ENCODE data around the gene DAP.

The DAP gene

DNA sequence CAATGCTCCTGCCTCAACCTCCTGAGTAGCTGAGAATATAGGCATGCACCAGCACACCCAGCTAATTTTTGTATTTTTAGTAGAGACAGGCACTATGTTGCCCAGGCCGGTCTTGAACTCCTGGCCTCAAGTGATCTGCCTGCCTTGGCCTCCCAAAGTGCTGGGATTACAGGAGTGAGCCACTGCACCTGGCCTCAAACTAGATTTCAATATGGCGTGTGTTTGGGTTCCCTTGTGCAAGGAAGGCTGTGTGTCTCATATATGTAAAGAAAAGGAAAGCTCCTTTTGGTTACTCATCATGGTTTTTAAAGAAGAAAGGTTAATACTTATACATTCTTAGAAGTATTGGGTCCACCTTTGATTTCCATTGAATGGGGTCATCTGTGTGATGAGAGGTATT lies 126.5 kb downstream of the DAP start:
- TF ChIP-seq, protein P1, sequence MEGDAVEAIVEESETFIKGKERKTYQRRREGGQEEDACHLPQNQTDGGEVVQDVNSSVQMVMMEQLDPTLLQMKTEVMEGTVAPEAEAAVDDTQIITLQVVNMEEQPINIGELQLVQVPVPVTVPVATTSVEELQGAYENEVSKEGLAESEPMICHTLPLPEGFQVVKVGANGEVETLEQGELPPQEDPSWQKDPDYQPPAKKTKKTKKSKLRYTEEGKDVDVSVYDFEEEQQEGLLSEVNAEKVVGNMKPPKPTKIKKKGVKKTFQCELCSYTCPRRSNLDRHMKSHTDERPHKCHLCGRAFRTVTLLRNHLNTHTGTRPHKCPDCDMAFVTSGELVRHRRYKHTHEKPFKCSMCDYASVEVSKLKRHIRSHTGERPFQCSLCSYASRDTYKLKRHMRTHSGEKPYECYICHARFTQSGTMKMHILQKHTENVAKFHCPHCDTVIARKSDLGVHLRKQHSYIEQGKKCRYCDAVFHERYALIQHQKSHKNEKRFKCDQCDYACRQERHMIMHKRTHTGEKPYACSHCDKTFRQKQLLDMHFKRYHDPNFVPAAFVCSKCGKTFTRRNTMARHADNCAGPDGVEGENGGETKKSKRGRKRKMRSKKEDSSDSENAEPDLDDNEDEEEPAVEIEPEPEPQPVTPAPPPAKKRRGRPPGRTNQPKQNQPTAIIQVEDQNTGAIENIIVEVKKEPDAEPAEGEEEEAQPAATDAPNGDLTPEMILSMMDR (IDR thresholded peaks at IDR 0.05; ENCODE audit: insufficient read depth, low read depth, low read length, missing control alignments), result no peak
- DNase-seq (ENCODE audit: low read depth), result no peak
- H3K4me3 ChIP-seq (ENCODE audit: low read depth, low read length), result peak overlapping the region; percentile 47

DNA sequence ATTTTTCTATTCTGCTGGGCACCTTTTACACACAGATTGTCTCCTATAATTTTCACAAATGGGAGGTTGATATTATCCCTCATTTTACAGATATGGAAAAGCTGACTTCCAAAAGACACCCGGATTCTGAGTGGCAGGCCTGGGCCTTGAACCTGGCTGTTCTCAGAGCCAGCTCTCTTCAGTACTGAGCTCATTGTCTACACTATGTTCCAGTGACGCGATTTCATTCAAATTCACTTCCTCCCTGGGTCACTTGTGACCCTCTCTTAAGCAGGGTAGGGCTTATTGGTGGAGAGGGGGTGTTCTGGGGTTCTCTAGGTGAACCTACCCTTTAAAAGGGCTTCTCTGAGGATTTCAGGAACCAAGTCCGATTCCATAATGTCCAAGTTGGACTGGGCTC lies 127.0 kb downstream of the DAP start:
- DNase-seq (ENCODE audit: low read depth), result peak; percentile 66
- peak overlapping the region; percentile 47 for H3K4me3 ChIP-seq (ENCODE audit: low read depth, low read length)
- TF ChIP-seq, protein P1 (IDR thresholded peaks at IDR 0.05; ENCODE audit: insufficient read depth, low read depth, low read length, missing control alignments), result no peak

DNA sequence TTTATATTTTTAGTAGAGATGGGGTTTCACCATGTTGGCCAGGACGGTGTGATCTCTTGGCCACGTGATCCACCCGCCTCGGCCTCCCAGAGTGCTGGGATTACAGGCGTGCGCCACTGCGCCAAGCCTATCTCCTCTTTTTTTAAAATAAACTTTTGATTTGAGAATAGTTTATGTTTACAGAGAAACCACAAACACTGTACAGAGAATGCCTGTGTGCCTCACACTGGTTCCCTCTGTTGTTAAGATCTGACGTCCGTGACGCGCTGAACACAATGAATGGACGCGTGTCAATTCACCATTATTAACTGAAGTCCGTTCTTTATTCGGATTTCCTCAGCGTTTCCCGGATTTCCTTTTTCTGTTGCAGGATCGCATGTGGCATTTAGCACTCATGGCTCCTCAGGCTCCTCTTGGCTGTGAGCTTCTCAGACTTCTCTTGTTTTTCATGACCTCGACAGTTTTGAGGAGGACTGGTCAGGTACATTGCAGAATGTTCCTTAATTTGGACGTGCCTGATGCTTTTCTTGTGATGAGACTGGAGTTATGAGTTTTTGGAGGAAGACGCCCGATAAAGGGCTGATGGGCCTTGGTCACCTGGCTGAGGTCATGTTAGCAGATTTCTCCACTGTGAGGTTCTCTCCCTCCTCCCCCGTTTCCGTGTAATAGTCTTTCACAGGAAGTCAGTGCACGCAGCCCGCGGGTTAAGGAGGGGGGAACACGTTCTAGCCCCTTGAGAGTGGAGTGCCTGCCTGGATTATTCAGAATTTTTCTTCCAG lies 127.6 kb downstream of the DAP start:
- peak overlapping the region; percentile 47 for H3K4me3 ChIP-seq (ENCODE audit: low read depth, low read length)
- TF ChIP-seq, protein P1 (IDR thresholded peaks at IDR 0.05; ENCODE audit: insufficient read depth, low read depth, low read length, missing control alignments), result no peak
- DNase-seq (ENCODE audit: low read depth), result peak; percentile 82

DNA sequence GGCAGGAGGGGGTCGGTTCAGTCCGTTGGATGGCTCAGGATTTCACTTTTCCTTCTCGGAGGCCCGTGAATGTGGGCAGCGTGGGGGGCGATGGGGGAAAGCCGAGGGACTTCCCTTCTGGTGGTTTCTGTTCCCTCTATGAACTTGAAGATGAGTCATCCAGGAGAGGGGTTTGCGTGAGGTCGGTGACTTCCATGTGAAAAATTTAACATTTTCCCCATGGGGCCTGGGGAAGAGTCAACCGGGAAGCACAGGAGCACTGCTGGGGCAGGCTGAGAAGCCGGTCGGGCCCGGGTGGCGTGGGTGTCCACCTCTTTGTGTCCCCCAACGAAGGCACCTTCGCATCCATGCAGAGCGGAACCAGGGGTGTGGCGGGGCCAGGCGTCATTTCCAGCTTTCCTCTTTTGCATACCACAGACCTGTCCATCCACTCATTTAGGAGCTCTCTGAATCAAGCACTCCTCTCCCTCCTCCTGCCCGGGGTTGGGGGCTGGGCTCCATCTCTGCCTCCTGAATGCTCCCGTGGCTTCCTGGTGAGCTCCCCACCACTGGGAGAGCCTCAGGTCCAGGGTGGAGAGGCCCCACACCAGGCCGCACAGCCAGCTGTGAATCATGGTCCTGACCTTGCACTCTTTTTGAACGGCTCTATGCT lies 128.8 kb downstream of the DAP start:
- DNase-seq (ENCODE audit: low read depth), result peak; percentile 96
- TF ChIP-seq, protein P1 (IDR thresholded peaks at IDR 0.05; ENCODE audit: insufficient read depth, low read depth, low read length, missing control alignments), result no peak
- peak overlapping the region; percentile 59 for H3K4me3 ChIP-seq (ENCODE audit: low read depth, low read length)

DNA sequence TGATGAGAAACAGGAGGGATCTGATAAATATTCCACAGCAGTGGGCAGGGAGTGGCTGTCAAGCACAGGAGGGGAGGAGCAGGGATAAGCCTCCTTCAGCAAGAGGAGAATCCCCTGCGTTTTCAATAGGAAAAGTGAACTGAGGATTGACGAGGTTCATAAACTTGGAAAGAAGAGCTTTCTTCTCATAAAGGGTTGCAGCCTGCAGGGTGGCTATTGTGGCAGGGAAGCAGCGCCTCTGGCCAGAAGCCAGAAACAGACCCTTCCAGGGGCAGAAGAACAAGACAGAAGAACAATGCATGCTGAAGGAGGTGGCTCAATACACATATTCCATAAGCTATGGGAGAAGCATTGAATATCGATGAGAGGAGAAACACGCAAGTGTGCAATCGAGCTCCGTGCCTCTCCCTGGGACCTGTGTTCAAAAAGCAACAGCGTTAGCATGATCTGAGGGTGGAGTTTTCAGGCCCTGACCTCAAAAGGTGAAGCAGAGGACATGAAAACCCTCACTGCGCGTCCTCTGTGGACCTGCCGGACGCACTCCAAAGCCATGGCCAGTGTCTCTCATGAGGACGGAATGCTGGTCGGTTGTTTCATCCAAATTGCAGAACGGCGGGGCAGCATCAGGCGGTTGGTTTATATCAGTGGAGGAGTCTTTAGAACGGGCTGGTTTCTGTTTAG lies 129.6 kb downstream of the DAP start:
- DNase-seq (ENCODE audit: low read depth), result peak; percentile 78

DNA sequence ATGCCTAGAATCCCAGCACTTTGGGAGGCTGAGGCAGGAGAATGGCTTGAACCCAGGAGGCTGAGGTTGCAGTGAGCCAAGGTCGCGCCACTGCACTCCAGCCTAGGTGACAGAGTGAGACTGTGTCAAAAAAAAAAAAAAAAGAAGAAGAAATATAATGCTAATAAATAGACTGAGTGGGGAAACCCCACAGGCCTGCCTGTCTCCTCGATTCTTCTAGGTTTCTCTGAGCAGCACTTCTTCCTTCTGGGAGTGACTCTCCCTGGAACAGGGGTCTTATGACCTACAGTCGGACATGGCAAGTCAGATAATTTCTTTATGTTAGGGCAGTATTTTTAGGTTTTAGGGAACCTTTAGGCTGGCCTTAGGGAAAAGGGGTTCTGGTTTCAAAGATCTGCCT lies 130.3 kb downstream of the DAP start:
- peak; percentile 47 for DNase-seq (ENCODE audit: low read depth)
- peak overlapping the region; percentile 59 for H3K4me3 ChIP-seq (ENCODE audit: low read depth, low read length)

More for the DNA sequence above, 129.6 kb downstream of the DAP start:
- TF ChIP-seq, protein P1 (IDR thresholded peaks at IDR 0.05; ENCODE audit: insufficient read depth, low read depth, low read length, missing control alignments), result no peak
- H3K4me3 ChIP-seq (ENCODE audit: low read depth, low read length), result peak overlapping the region; percentile 59

DNA sequence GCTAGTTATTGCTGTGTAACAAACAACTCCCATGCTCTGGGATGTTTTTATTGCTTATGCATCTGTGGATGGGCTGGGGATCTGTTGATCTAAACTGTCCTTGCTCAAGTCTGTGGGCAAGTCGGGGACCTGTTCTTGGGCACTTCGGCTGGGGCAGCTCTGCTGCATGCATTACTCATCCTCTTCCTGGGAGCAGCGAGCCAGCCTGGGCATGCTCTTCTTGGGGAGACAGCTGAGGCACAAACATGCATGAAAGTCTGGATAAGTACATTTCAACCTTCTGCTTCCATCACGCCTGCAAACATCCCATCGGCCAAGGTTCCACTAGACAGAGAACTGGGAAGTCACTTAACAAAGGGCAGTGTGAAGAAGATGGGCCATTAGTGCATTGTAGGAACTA lies 130.9 kb downstream of the DAP start:
- H3K4me3 ChIP-seq (ENCODE audit: low read depth, low read length), result no peak overlapping the region
- DNase-seq (ENCODE audit: low read depth), result no peak
- TF ChIP-seq, protein P1 (IDR thresholded peaks at IDR 0.05; ENCODE audit: insufficient read depth, low read depth, low read length, missing control alignments), result no peak

Data from GM12865 (cell line).